ENCODE results near the gene PGLYRP4. TPM values are rescaled to one million over a fixed set of nuclear protein-coding genes. Genes with fewer than 3 reads are reported as not detected.

Gene PGLYRP4
- total and polyA plus RNA-seq, 2 experiments from 2014 or later, result not detected

GRCh38 chr1:153292185-153292584 lies 56.5 kb downstream of the PGLYRP4 start:
- Histone ChIP-seq H2AFZ (no peak overlapping the region), H3F3A (ENCODE audit: insufficient read depth) (no peaks in the 10 kb centered on the region), H3K4me2 (ENCODE audit: unreplicated experiment) (no peak overlapping the region), H3K9ac (no peak overlapping the region), H3K27ac (no peak overlapping the region), H3K4me3 (no peak overlapping the region), H3K9me3 (ENCODE audit: low read depth) (no peaks in the 10 kb centered on the region), H4K20me1 (ENCODE audit: insufficient read depth) (no peaks in the 10 kb centered on the region), H3K27me3 (replicated peaks; ENCODE audit: insufficient read depth) (0 out of 2 replicates have a peak, but pooled peaks cover 4% of the 10 kb centered on the region), H3K4me1 (ENCODE audit: insufficient read depth) (no peaks in the 10 kb centered on the region), H3K36me3 (ENCODE audit: low read depth) (no peaks in the 10 kb centered on the region), H3K9me2 (ENCODE audit: insufficient read depth) (no peaks in the 10 kb centered on the region), H3K79me2 (ENCODE audit: insufficient read depth) (no peaks in the 10 kb centered on the region)
- 32 to 35% methylated on average over 6 to 8 of the region's 8 CpGs for WGBS, 2 experiments (ENCODE audit: low coverage in 1 of 2, low lambda C conversion rate in 2 of 2, missing lambda C conversion rate in 2 of 2)
- in situ Hi-C loops (cut with MboI), result no loop called here
- no peak for DNase-seq
- no peak for TF ChIP-seq EZH2 (IDR thresholded peaks at IDR 0.05; ENCODE audit: insufficient read depth, poor library complexity, severe bottlenecking)
- no peak for TF ChIP-seq EZH2phosphoT487 (IDR thresholded peaks at IDR 0.05; ENCODE audit: insufficient read depth, low read depth)

GRCh38 chr1:153291514-153291913 lies 57.1 kb downstream of the PGLYRP4 start:
- Histone ChIP-seq H3K36me3 (ENCODE audit: low read depth) (no peaks in the 10 kb centered on the region), H3K27ac (no peak overlapping the region), H3K4me2 (ENCODE audit: unreplicated experiment) (no peak overlapping the region), H3K4me3 (no peak overlapping the region), H3K79me2 (ENCODE audit: insufficient read depth) (no peaks in the 10 kb centered on the region), H3K9me3 (ENCODE audit: low read depth) (no peaks in the 10 kb centered on the region), H3F3A (ENCODE audit: insufficient read depth) (no peaks in the 10 kb centered on the region), H3K4me1 (ENCODE audit: insufficient read depth) (no peaks in the 10 kb centered on the region), H2AFZ (no peak overlapping the region), H3K9me2 (ENCODE audit: insufficient read depth) (no peaks in the 10 kb centered on the region), H4K20me1 (ENCODE audit: insufficient read depth) (no peaks in the 10 kb centered on the region), H3K27me3 (replicated peaks; ENCODE audit: insufficient read depth) (0 out of 2 replicates have a peak, but pooled peaks cover 4% of the 10 kb centered on the region), H3K9ac (no peak overlapping the region)
- in situ Hi-C loops (cut with MboI), result no loop called here
- TF ChIP-seq EZH2 (IDR thresholded peaks at IDR 0.05; ENCODE audit: insufficient read depth, poor library complexity, severe bottlenecking), result no peak
- no peak for TF ChIP-seq EZH2phosphoT487 (IDR thresholded peaks at IDR 0.05; ENCODE audit: insufficient read depth, low read depth)
- WGBS, 2 experiments (ENCODE audit: low coverage in 1 of 2, low lambda C conversion rate in 2 of 2, missing lambda C conversion rate in 2 of 2), result 47 to 51% methylated on average over 5 of the region's 5 CpGs
- no peak for DNase-seq

- 25 to 27% methylated on average over 10 to 11 of the region's 11 CpGs for WGBS, 2 experiments (ENCODE audit: low coverage in 1 of 2, low lambda C conversion rate in 2 of 2, missing lambda C conversion rate in 2 of 2)
- H3K27me3 ChIP-seq (replicated peaks; ENCODE audit: insufficient read depth), result 0 out of 2 replicates have a peak, but pooled peaks cover 6% of the 10 kb centered on the region
Measured at GRCh38 chr1:153288634-153289275, 59.9 kb downstream of the PGLYRP4 start.

More at GRCh38 chr1:153288634-153289275, 59.9 kb downstream of the PGLYRP4 start:
- Histone ChIP-seq H3K4me1 (ENCODE audit: insufficient read depth) (no peaks in the 10 kb centered on the region), H3K79me2 (ENCODE audit: insufficient read depth) (no peaks in the 10 kb centered on the region), H3F3A (ENCODE audit: insufficient read depth) (no peaks in the 10 kb centered on the region), H3K27ac (no peak overlapping the region), H3K9me3 (ENCODE audit: low read depth) (no peaks in the 10 kb centered on the region), H3K4me2 (ENCODE audit: unreplicated experiment) (no peak overlapping the region), H3K36me3 (ENCODE audit: low read depth) (no peaks in the 10 kb centered on the region), H2AFZ (no peak overlapping the region), H3K9me2 (ENCODE audit: insufficient read depth) (no peaks in the 10 kb centered on the region), H4K20me1 (ENCODE audit: insufficient read depth) (no peaks in the 10 kb centered on the region), H3K9ac (no peak overlapping the region), H3K4me3 (no peak overlapping the region)
- TF ChIP-seq EZH2 (IDR thresholded peaks at IDR 0.05; ENCODE audit: insufficient read depth, poor library complexity, severe bottlenecking) (no peak), EZH2phosphoT487 (IDR thresholded peaks at IDR 0.05; ENCODE audit: insufficient read depth, low read depth) (no peak)
- peak; percentile 15 for DNase-seq
- in situ Hi-C loops (cut with MboI), result no loop called here

Small RNA genes lying within 50 kb of the gene (small RNA-seq; reads per million reads assigned to genes)
- gene RNU6-160P (ENCODE audit: low read depth, low replicate concordance) (not detected), gene S100A15A (ENCODE audit: low read depth, low replicate concordance) (not detected)

Other genes starting within 250 kb of the PGLYRP4 start
- gene SPRR2F, start 235.3 kb downstream of the PGLYRP4 start, total RNA-seq (2014; rRNA removed; shearing (Covaris generic)), result not detected in 2 replicates
- not detected in 2 replicates for gene SPRR2F, start 235.3 kb downstream of the PGLYRP4 start, polyA plus RNA-seq (2016; fragmentation: Nextera tagmentation; extraction: Ambion mirVana)
- gene SPRR2G, start 198.0 kb downstream of the PGLYRP4 start, total RNA-seq (2014; rRNA removed; shearing (Covaris generic)), result not detected in 2 replicates
- gene SPRR2G, start 198.0 kb downstream of the PGLYRP4 start, polyA plus RNA-seq (2016; fragmentation: Nextera tagmentation; extraction: Ambion mirVana), result not detected in 2 replicates
- gene LELP1, start 145.4 kb downstream of the PGLYRP4 start, total RNA-seq (2014; rRNA removed; shearing (Covaris generic)), result not detected in 2 replicates
- gene LELP1, start 145.4 kb downstream of the PGLYRP4 start, polyA plus RNA-seq (2016; fragmentation: Nextera tagmentation; extraction: Ambion mirVana), result not detected in 2 replicates
- not detected in 2 replicates for gene PRR9, start 131.3 kb downstream of the PGLYRP4 start, total RNA-seq (2014; rRNA removed; shearing (Covaris generic))
- gene PRR9, start 131.3 kb downstream of the PGLYRP4 start, polyA plus RNA-seq (2016; fragmentation: Nextera tagmentation; extraction: Ambion mirVana), result 0.30 and 0.47 TPM in 2 replicates
- not detected in 2 replicates for gene LORICRIN, start 89.2 kb downstream of the PGLYRP4 start, total RNA-seq (2014; rRNA removed; shearing (Covaris generic))
- not detected in 2 replicates for gene LORICRIN, start 89.2 kb downstream of the PGLYRP4 start, polyA plus RNA-seq (2016; fragmentation: Nextera tagmentation; extraction: Ambion mirVana)
- gene PGLYRP3, start 35.9 kb downstream of the PGLYRP4 start, total RNA-seq (2014; rRNA removed; shearing (Covaris generic)), result not detected in 2 replicates
- not detected in 2 replicates for gene PGLYRP3, start 35.9 kb downstream of the PGLYRP4 start, polyA plus RNA-seq (2016; fragmentation: Nextera tagmentation; extraction: Ambion mirVana)
- gene S100A9, start 9.0 kb upstream of the PGLYRP4 start, total RNA-seq (2014; rRNA removed; shearing (Covaris generic)), result not detected in 2 replicates
- gene S100A9, start 9.0 kb upstream of the PGLYRP4 start, polyA plus RNA-seq (2016; fragmentation: Nextera tagmentation; extraction: Ambion mirVana), result not detected in 2 replicates
- gene S100A12, start 26.8 kb upstream of the PGLYRP4 start, total RNA-seq (2014; rRNA removed; shearing (Covaris generic)), result not detected in 2 replicates
- gene S100A12, start 26.8 kb upstream of the PGLYRP4 start, polyA plus RNA-seq (2016; fragmentation: Nextera tagmentation; extraction: Ambion mirVana), result not detected in 2 replicates
- not detected in 2 replicates for gene S100A8, start 42.2 kb upstream of the PGLYRP4 start, total RNA-seq (2014; rRNA removed; shearing (Covaris generic))
- gene S100A8, start 42.2 kb upstream of the PGLYRP4 start, polyA plus RNA-seq (2016; fragmentation: Nextera tagmentation; extraction: Ambion mirVana), result not detected in 2 replicates
- gene S100A7A, start 67.7 kb upstream of the PGLYRP4 start, total RNA-seq (2014; rRNA removed; shearing (Covaris generic)), result not detected in 2 replicates
- not detected in 2 replicates for gene S100A7A, start 67.7 kb upstream of the PGLYRP4 start, polyA plus RNA-seq (2016; fragmentation: Nextera tagmentation; extraction: Ambion mirVana)
- not detected in 2 replicates for gene S100A7, start 111.8 kb upstream of the PGLYRP4 start, total RNA-seq (2014; rRNA removed; shearing (Covaris generic))
- gene S100A7, start 111.8 kb upstream of the PGLYRP4 start, polyA plus RNA-seq (2016; fragmentation: Nextera tagmentation; extraction: Ambion mirVana), result not detected in 2 replicates
- 550 and 683 TPM in 2 replicates for gene S100A6, start 187.2 kb upstream of the PGLYRP4 start, total RNA-seq (2014; rRNA removed; shearing (Covaris generic))
- gene S100A6, start 187.2 kb upstream of the PGLYRP4 start, polyA plus RNA-seq (2016; fragmentation: Nextera tagmentation; extraction: Ambion mirVana), result 2,862 and 2,893 TPM in 2 replicates
- gene S100A5, start 192.1 kb upstream of the PGLYRP4 start, total RNA-seq (2014; rRNA removed; shearing (Covaris generic)), result not detected in 2 replicates
- gene S100A5, start 192.1 kb upstream of the PGLYRP4 start, polyA plus RNA-seq (2016; fragmentation: Nextera tagmentation; extraction: Ambion mirVana), result 0.41 TPM in 1 of 2 replicates, not detected in the other
- 236 and 249 TPM in 2 replicates for gene S100A4, start 197.0 kb upstream of the PGLYRP4 start, total RNA-seq (2014; rRNA removed; shearing (Covaris generic))
- 608 and 610 TPM in 2 replicates for gene S100A4, start 197.0 kb upstream of the PGLYRP4 start, polyA plus RNA-seq (2016; fragmentation: Nextera tagmentation; extraction: Ambion mirVana)
- 2.2 and 3.8 TPM in 2 replicates for gene S100A3, start 200.4 kb upstream of the PGLYRP4 start, total RNA-seq (2014; rRNA removed; shearing (Covaris generic))
- gene S100A3, start 200.4 kb upstream of the PGLYRP4 start, polyA plus RNA-seq (2016; fragmentation: Nextera tagmentation; extraction: Ambion mirVana), result 7.5 and 8.0 TPM in 2 replicates
- gene S100A2, start 217.0 kb upstream of the PGLYRP4 start, total RNA-seq (2014; rRNA removed; shearing (Covaris generic)), result 1.7 and 9.0 TPM in 2 replicates
- gene S100A2, start 217.0 kb upstream of the PGLYRP4 start, polyA plus RNA-seq (2016; fragmentation: Nextera tagmentation; extraction: Ambion mirVana), result 8.6 and 11.8 TPM in 2 replicates